NCI-H2171 treated with DMSO at 0.1 percent for 48 hours (cell line): ENCODE results near the gene ODC1.
"Not testable (repeated sequence)": the region's sequence is repeated elsewhere in the genome, so short reads cannot be mapped to it uniquely, and the experiment has no call there.

Source experiments
- DNase-seq: peaks from one replicate; lab custom pipeline; 2025; lab: John Stamatoyannopoulos, UW

The ODC1 gene

GRCh38 chr2:10447895-10448575 is at the start of gene ODC1:
ODC1 (minus strand) TSS chr2:10448327; CDS start chr2:10445032, 3,295 bp downstream.
- peak; percentile 97 for DNase-seq

GRCh38 chr2:10497797-10498251 is 49.7 kb upstream of the ODC1 start:
- DNase-seq, result peak; percentile 95

- DNase-seq, result no peak
Observed at GRCh38 chr2:10495988-10496313, 47.8 kb upstream of the ODC1 start.

GRCh38 chr2:10495311-10495987 is 47.3 kb upstream of the ODC1 start:
- DNase-seq, result no peak

- no peak for DNase-seq
Observed at GRCh38 chr2:10494351-10495066, 46.4 kb upstream of the ODC1 start.

- no peak for DNase-seq
Observed at GRCh38 chr2:10493634-10494281, 45.6 kb upstream of the ODC1 start.

GRCh38 chr2:10493075-10493633 is 45.0 kb upstream of the ODC1 start:
- DNase-seq, result no peak

- no peak for DNase-seq
Observed at GRCh38 chr2:10490806-10491291, 42.7 kb upstream of the ODC1 start.

- DNase-seq, result no peak
Observed at GRCh38 chr2:10489842-10490555, 41.9 kb upstream of the ODC1 start.

- not testable (repeated sequence) for DNase-seq
Observed at GRCh38 chr2:10488142-10488541, 40.0 kb upstream of the ODC1 start.

GRCh38 chr2:10487741-10488104 is 39.6 kb upstream of the ODC1 start:
- DNase-seq, result not testable (repeated sequence)

- DNase-seq, result no peak
Observed at GRCh38 chr2:10487081-10487740, 39.1 kb upstream of the ODC1 start.

- DNase-seq, result peak; percentile 14
Observed at GRCh38 chr2:10486601-10487079, 38.5 kb upstream of the ODC1 start.

- DNase-seq, result no peak
Observed at GRCh38 chr2:10486091-10486490, 38.0 kb upstream of the ODC1 start.

GRCh38 chr2:10482913-10483312 is 34.8 kb upstream of the ODC1 start:
- DNase-seq, result no peak

- DNase-seq, result no peak
Observed at GRCh38 chr2:10482460-10482859, 34.3 kb upstream of the ODC1 start.

GRCh38 chr2:10481666-10482157 is 33.6 kb upstream of the ODC1 start:
- no peak for DNase-seq

- no peak for DNase-seq
Observed at GRCh38 chr2:10481055-10481665, 33.0 kb upstream of the ODC1 start.

- DNase-seq, result no peak
Observed at GRCh38 chr2:10480359-10480949, 32.3 kb upstream of the ODC1 start.

- DNase-seq, result no peak
Observed at GRCh38 chr2:10478916-10479315, 30.8 kb upstream of the ODC1 start.
